Liver (tissue), 3 donors: ENCODE results near the gene SNCAIP.

Experiments used
- ATF3 ChIP-seq: IDR thresholded peaks from 2 replicates; pipeline ENCODE4 v1.6.1; 2016; ENCODE audit warnings: antibody characterized with exemption
- CTCF ChIP-seq: fragments of 150-350 bp; IDR thresholded peaks from 2 replicates; pipeline ENCODE4 v1.5.1; 2017; ENCODE audit warnings: improper control_type of control experiment, low read depth, low read length; ENCODE audit not compliant: missing input control
- EGR1 ChIP-seq, 2 donors: IDR thresholded peaks; 2 replicates each; pipeline ENCODE4 v1.6.1; 2016 to 2018; ENCODE audit warnings: antibody characterized with exemption in 2 of 2, low read depth in 2 of 2
- GABPA ChIP-seq, 2 donors: IDR thresholded peaks in 1 of 2; conservative IDR thresholded peaks in 1 of 2; 2 replicates each; pipeline ENCODE4 v1.6.1; 2016; ENCODE audit warnings: antibody characterized with exemption in 2 of 2, mild to moderate bottlenecking in 1 of 2, moderate library complexity in 1 of 2
- HNF4G ChIP-seq: IDR thresholded peaks from 2 replicates; pipeline ENCODE4 v1.6.1; 2016; ENCODE audit warnings: antibody characterized with exemption
- MAX ChIP-seq: IDR thresholded peaks from 2 replicates; pipeline ENCODE4 v1.6.1; 2016; ENCODE audit warnings: antibody characterized with exemption
- NR2F2 ChIP-seq: IDR thresholded peaks from 2 replicates; pipeline ENCODE4 v1.6.1; 2016; ENCODE audit warnings: antibody characterized with exemption
- RAD21 ChIP-seq, 2 donors: IDR thresholded peaks; 2 replicates each; pipeline ENCODE4 v1.6.1; 2016; ENCODE audit warnings: antibody characterized with exemption in 2 of 2, mild to moderate bottlenecking in 2 of 2
- REST ChIP-seq: IDR thresholded peaks from 2 replicates; pipeline ENCODE4 v1.6.1; 2016; ENCODE audit warnings: antibody characterized with exemption, mild to moderate bottlenecking
- YY1 ChIP-seq: IDR thresholded peaks from 2 replicates; pipeline ENCODE4 v1.6.1; 2016; ENCODE audit warnings: antibody characterized with exemption, mild to moderate bottlenecking
- donor health status: healthy.
- donor health status: healthy.

GRCh38 chr5:122430319-122430586 lies 118.2 kb downstream of the SNCAIP start:
- TF ChIP-seq ATF3 (no peak), CTCF (no peak), REST (no peak), GABPA (IDR thresholded peaks at IDR 0.05 in 1 of 2, conservative IDR thresholded peaks at IDR 0.05 in 1 of 2) (no peak), EGR1 (IDR thresholded peaks at IDR 0.05; ENCODE audit: low read depth in 2 of 2) (no peak), MAX (no peak), YY1 (no peak), NR2F2 (no peak), RAD21 (IDR thresholded peaks at IDR 0.05) (no peak), HNF4G (no peak)
